D341Med (cell line): ENCODE results near the gene CCNC.
"Not testable (repeated sequence)": the region's sequence is repeated elsewhere in the genome, so short reads cannot be mapped to it uniquely, and the experiment has no call there.

Experiments used
- DNase-seq: peaks from one replicate; pipeline ENCODE4 v3.0.0; 2012; ENCODE audit warnings: low spot score

Gene CCNC

DNA sequence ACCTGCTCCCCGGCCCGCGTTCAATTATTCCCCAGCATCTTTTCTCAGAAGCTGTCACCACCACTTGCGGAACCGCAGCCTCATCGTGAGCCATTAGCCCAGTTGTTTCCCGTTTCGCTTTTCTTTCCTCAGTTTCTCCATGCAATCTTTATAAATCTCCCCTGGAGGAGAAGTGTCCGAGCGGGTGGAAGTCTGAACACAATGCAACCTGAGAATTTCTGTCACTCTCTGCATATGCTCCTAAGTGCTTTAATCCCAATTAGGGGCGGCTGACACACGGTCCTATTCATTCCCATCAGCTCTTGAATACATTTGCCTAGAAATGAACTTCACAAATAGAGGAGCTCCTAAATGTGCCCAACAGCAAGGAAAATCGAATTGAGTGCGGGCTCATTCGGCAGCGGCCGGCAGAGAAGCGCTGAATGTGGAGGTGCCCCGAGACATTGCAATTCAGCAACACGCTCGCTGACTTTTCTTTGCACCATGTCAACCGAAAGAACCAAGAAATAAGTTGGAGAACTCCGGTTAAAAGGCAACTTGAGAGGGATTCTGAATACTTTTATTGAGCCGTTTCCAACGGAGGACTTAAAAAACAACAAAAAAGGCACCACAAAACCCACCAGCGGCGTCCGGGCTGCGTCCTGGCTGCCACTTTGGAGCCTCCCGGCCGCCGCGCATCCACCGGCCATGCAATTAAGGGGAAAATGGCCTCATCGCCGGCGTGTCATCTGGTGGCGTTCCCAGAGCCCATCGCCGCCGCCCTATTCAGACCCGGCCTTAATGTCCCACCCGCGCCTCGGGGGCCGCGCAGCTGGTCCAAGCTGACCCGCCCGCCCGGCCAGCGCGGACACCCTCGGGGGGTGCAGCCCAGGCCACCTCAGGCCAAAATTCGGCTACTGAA is 34.3 kb upstream of the CCNC start:
- no peak for DNase-seq

DNA sequence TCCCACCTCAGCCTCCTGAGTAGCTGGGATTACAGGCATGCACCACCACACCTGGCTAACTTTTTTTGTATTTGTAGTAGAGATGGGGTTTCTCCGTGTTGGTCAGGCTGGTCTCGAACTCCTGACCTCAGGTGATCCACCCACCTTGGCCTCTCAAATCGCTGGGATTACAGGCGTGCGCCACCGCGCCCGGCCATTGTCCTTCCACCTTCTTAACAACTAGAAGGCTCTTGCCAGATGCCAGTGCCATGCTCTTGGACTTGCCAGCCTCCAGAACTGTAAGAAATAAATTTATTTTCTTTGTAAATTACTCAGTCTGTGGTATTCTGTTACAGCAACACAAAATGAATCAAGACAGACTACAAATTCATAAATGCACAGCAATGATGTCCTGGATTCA is 26.2 kb upstream of the CCNC start:
- not testable (repeated sequence) for DNase-seq

DNA sequence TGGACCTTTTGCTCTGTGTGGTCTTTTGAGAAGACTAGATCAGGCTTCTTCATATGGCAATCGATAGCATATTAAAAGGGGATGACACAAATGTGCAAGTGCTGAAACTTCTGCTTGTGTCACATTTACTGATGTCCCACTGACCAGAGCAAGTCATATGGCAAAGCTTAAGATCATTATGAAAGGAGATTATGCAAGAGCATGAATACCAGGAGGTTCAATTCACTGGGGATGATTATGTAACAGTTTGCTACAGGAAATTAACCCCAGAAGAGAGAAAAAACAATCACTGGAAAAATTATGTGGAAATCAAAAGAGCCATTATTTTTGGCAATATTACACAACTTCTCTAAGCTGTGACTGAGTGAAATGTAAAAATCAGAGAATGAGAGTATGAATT is 24.4 kb upstream of the CCNC start:
- no peak for DNase-seq

DNA sequence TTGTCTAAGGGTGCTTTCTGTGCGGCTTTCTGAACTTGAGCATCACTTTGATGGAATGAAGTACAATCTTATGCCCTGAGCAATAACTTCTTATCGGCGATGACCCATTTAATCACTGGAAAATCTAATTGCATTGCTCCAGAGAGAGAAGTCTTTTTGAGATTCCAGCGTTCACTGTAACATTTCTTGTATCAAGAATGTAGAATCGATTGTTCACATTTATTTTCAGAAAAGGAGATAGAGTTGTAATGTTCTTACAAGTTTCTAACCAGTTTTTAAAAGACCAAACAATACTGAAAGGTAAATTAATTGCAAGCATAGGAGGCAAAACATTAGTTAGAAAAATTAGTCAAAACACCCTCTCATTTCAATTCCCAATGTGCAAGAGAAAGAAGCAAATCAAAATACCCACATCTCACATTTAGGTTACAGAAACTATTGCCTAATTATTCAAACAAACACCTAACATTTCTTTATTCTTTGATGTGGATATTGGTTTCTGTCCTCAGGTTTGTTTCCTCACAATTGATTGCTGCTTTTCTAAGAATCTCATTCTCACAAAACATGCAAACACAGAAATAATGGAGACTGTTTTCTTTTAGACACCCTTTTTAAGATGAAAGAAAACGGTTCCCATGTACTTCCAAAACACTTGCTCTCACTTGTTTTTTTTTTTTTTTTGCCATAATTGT is 23.4 kb upstream of the CCNC start:
- DNase-seq: no peak

DNA sequence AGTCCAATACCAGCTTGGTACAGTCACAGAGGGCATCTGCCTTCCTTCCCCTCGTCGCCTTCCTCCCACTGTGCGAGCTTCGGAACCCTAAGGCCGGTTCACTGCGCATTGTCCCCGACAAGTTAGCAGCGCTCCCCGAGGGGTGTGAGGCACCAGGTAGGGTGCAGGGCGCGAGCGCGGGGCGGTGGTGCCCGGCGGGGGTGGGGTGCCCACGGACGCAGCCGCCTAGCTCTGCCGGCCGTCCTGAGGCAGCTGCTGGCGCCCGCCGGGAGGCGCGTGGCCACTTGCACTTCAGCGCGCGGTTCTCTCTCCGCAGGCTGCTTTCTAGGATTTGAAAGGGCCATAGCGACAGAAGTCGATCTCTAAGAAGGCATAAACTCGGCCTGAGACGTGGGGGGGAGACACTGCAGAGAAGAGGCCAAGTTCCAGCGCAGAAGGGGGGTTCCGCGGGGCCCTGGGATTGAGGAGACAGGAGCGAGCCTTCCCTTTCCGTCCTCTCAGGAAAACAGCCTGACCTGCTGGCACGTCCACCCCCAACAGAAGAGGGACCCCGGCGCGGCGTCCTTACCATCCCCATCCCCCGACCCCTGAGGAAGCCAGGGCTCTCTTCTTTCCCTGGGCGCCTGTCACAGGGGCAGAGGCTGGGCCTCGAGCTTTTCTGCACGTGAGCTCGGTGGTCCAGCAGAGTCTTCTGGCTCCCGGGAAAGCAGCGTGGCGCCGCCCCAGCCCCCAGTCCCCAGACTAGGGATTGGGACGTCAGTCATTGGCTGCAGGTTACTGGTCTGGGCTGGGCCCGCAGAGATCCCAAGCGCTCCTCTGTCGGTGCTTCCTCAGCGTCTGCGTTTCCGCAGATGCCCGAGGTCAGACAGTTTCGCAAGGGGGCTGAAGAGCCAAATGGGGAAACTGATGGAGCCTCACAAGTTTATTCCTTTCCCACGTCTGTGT is 22.5 kb upstream of the CCNC start:
- no peak for DNase-seq

DNA sequence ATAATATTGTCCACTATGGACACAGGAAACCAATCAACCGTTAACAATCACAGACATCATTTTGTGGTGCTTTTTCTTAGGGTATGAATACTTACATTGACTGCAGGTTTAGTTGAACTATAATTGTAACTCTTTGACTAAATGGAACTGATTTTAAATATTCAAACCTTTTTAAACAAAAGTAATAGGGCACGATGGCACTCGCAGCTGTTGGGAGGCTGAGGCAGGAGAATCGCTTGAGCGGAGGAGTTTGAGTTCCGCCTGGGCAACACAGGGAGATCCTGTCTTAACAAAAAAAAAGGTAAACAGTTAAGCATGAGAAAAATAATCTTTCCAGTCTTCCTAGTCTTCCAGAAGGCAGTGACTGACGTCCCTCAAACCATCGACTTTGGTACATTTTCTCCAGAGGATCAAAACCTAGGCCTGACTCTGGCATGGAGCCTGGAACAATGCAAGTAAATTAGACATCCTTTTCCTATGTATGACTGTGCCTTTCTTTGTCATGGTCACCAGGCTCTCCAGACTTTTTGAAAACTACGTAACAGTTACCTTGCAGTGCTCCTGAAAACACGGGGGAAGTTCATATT is 21.5 kb upstream of the CCNC start:
- no peak for DNase-seq

DNA sequence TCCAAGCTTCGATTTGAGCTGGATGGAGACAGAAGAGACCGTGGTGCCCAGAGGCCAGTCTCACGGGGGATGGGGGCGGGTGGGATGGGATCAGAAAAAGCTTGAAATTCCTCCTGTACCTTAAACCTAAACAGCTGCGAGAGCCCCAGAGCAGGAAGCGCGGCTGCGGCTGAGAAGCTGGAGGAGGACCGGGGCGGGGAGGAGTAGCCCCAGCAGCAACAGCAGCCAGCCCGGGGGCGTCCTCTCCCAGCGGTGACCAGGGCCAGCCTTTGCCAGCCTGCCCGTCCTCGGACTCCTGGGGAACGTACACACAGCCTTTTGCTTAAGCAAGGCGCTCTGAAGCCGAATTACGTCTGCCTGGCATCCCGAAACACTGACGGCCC is 20.8 kb upstream of the CCNC start:
- peak; percentile 53 for DNase-seq

GRCh38 chr6:99588618-99589289 is 20.3 kb upstream of the CCNC start:
- DNase-seq: peak; percentile 90

DNA sequence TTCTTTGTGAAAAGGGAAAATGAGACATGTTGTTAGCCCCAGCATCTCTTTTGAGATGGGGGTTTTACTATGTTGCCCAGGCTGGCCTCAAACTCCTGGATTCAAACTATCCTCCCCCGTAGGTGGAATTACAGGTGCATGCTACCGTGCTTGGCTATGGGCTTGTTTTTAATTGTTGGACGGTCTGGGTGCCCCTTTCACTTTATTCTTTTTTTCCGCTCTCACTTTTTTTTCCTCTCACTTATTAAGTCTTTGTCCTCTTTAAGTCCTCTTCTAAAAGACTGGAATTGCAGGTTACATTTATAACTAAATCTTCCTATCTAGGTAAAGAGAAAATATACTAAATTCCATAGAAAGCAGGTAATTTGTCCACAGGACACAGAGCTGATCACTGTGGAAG is 19.3 kb upstream of the CCNC start:
- DNase-seq: no peak

GRCh38 chr6:99579781-99580180 is 11.3 kb upstream of the CCNC start:
- DNase-seq: no peak

- no peak for DNase-seq
Measured at GRCh38 chr6:99575544-99576227, 7.2 kb upstream of the CCNC start.

- DNase-seq: no peak
Measured at GRCh38 chr6:99573980-99574617, 5.6 kb upstream of the CCNC start.

DNA sequence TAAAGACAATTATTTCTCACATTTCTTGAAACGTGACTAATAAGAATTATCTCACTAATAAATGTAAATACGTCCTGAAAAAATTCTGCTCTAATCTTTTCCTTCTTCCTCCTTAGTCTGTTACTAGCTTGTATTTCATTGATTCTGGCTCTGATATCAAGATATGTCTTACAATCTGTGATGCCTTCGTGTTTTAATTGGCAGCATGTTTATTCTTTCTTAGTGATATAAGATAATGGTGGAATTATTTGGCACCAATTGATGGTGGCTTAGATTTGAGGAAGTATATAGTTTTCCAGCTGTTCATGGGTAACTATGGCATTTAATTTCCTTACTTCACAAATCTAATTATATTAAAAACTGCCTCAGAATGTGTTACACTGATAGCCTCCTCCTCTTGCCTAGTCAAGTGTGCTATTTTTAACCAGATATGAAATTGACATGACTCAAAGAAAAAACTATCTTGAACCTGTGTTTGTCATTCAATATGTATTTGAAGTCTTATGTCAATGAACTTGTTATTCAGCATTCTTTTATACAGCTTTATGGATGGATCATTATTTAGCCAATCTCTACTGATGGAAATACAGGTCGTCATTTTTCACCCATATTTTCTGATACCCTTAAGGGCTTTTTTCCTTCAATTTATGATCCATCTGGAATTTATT is 5.3 kb downstream of the CCNC start:
- no peak for DNase-seq

DNA sequence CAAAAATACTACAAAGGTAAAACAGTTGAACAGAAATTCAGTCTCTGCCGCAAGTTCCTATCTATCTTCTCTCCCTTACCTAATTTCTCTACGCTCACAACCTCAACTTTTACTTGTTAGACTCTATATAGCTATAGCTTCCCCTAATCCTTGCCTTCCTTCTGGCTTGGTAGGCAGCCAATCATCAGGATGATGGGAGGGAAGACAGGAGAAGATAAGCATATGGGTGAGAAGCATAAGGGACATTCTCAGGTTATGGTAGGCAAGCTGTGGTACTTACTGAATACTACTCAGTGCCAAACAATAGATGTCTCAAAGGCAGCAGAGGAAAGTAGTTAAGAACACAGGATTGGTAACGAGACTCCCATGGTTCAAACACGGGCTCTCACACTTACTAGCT is 7.8 kb downstream of the CCNC start:
- no peak for DNase-seq

DNA sequence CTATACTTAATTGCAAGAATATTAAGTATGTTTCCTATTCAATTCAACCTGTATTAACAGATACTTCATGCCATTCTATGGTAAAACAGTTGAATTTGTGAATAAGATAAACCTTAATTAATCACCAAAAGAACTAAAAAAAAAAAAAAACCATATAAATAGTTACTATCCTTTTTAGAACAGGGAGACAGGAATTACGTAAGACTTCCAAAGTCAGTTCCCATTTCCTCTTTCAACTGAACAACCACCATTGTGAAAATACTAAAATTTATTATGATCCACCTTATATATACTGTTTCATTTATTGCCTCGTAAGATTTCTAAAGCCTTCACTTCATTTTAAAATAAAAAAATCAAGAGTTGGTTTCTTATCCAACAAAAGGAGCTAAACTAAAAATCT is 9.4 kb downstream of the CCNC start:
- no peak for DNase-seq

- no peak for DNase-seq
Measured at GRCh38 chr6:99553888-99554287, 14.6 kb downstream of the CCNC start.

GRCh38 chr6:99550046-99550748 is 18.3 kb downstream of the CCNC start:
- no peak for DNase-seq

DNA sequence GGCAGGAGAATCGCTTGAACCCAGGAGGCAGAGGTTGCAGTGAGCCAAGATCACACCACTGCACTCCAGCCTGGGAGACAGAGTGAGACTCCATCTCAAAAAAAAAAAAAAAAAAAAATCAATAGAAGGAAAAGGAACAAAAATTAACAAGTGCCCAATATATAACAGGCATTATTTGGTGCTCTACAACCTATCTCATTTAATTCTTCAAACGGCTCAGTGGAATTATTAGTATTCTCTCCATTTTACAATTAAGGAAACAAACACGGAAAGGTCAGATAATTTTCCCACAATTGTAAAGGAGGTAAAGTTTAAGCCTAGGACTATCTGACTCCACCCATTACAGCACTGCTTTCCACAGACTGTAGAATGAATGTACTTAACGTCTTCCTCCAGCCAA is 19.8 kb downstream of the CCNC start:
- DNase-seq: no peak

- DNase-seq: no peak
Measured at GRCh38 chr6:99547526-99547925, 20.9 kb downstream of the CCNC start.
